ENCODE measurements around the gene NEU3.
"Not testable (repeated sequence)": the region's sequence is repeated elsewhere in the genome, so short reads cannot be mapped to it uniquely, and the experiment has no call there.

Gene NEU3, protein sequence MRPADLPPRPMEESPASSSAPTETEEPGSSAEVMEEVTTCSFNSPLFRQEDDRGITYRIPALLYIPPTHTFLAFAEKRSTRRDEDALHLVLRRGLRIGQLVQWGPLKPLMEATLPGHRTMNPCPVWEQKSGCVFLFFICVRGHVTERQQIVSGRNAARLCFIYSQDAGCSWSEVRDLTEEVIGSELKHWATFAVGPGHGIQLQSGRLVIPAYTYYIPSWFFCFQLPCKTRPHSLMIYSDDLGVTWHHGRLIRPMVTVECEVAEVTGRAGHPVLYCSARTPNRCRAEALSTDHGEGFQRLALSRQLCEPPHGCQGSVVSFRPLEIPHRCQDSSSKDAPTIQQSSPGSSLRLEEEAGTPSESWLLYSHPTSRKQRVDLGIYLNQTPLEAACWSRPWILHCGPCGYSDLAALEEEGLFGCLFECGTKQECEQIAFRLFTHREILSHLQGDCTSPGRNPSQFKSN

DNA sequence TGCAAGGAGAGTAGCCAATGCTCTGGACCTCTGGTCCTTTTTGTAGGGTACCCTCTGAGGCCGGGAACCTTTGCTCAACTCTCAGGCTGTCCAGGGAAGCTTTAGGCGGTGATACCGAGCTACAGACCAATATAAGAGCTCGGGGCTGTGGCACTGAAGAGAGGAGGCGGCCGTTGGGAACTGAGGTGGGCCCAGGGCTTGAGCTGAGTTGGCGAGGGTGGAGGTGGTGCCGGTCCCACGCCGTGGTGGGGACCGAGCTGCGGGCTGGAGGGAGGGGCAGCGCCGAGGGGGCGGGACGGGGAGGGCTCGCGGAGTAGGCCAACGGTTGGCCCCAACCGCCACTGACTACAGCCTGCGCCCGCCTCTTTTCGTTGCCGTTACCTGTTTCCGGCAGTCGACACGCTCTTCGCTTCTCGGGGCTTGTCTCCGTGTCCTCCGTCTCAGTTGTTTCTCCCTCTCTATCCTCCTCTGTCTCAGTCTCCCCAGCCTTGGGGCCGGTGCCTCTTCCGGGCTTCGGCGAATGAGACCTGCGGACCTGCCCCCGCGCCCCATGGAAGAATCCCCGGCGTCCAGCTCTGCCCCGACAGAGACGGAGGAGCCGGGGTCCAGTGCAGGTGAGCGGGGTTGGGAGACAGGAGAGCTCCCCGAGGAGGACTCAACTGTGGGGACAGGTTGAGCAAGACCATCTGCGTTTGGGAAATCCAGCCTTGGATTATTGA, at the start of gene NEU3:
TSS of gene NEU3 (plus strand) at position 393 of the 719 bp plus-strand sequence. CDS start at position 521, 128 bp downstream.
- peak; percentile 97 for DNase-seq

- DNase-seq, result no peak
Measured at GRCh38 chr11:74941492-74941891, 47.2 kb upstream of the NEU3 start.

DNA sequence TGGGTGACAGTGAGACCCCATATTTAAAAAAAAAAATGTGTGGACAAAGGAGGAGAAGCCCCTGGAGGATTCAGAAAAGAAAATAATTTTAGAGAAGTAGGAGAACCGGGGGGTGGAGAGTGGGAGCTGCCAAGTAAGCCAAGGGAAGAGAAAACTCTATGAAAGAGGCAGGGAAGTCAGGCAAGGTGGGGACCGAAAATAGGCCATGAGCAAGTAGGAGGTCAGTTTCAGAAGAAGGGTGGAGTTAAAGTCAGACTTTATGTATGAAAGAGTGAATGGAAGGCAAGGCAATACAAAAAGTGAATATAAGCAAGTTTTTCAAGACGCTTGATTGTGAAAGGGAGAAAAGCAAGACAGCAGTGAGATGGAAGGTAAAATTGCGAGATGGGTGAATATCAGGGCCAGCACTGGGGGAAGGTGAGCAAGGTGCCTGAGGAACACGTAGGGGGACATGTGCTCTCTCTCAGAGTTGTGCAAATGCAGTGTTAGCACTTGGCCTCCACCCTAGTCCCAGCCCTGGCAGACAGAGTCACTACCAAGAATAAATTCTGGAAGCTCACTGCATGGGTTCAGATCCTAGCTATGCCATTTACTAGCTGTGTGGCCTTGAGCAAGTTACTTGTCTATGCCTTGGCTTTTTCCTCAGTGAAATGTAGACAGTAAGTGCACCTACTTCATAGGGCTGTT, 46.5 kb upstream of the NEU3 start:
- DNase-seq, result no peak

DNA sequence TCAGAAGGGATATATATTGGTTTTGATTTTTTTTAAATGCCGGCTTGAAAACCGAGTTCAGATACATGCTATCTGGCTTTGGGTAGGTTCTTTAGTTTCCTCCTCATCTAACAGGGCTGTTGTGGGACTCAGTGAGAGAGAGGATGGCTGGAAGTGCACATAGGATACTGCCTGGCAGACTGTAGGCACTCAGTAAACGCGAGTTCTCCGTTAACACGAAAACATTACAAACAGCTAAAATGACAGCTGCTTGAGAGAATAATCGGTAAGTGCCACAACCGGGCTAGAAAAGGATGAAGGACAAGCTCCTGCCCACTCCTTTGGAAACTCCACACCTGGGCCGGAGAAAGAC, 40.2 kb upstream of the NEU3 start:
- DNase-seq, result peak; percentile 52

DNA sequence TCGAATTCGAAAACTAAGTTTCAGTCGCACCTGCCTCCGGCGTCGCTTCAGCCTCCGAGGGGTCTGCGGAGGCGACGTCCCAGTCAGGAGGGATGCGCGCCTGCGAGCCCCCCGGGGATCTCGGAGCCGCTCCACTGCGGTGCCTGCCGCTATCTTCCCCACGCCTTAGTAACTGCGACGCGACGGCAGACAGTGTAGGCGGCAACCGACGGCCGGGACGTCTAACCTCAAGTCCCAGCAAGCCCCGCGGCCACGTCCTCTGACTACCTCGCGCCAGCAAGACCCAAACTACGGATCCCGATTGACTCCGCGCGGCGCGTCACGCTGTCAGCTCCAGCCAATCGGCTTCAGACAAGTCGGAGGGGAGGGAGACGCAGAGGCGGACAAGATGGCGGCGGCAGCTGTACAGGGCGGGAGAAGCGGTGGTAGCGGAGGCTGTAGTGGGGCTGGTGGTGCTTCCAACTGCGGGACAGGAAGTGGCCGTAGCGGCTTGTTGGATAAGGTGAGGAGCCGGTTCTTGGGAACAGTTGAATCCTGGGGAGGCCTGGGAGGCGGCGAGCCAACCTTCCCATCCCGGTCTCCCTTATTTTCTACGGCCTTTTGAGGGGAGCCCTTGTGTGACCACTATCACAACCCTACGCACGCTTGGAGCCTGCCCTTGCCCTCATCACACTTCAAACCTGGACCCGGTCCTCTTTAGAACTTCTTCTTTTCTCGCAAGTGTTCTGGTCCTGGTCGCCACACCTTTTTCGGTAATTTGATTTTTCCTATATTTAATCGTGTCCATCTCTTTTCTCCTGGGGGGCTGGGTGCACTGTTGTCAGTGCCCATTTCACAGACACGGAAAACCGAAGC, 39.6 kb upstream of the NEU3 start, which contains the start of the genes SPCS2 and XRRA1:
TSS of gene SPCS2 (plus strand) at position 369 of the 855 bp plus-strand sequence. CDS start at position 389, 20 bp downstream.
TSS of gene XRRA1 (minus strand) at position 194 of the 855 bp plus-strand sequence. CDS start 8,213 bp downstream, outside the sequence.
- DNase-seq, result peak; percentile 99

DNA sequence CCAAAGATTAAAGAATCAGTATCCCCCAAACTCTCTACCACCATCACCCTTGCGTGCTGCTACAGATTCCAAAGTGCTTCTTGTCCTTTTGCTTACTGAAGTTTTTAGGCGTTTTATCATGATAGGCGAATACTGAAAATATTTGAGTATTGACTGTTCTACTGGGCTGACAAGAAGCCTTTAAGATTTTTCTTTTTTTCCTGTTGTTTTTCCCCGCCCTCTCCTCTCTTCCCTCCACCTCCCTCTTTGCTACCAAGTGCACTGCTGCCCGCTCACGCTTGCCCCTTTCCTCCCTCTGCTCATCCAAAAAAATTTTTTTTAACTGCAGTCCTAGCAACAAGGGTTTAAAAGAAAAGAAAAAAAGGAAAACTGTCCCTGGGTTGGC, 39.0 kb upstream of the NEU3 start:
- DNase-seq, result no peak

DNA sequence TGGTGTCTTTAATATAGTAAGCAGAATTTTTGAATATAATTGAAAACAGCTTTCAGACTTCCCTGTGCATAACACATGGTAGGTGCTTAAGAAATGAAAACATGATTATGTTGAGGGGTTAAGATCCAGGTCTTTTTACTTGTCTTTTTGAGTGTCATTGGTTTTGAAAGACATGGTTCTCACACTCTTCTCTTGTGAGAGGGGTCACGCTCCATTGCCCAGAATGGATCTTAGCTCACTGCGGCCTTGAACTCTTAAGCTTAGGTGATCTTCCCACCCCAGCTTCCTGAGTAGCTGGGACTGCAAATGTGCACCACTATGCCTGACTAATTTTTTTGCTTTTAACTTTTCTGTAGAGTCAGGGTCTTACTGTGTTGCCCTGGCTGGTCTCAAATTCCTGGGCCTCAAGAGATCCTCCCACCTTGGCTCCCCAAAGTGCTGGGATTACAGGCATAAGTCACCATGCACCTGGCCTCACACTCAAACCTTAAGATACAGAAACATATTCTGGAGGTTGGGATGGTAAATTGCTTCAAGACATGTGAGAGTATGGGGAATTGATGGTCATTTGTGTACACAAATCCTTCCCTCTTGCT, 38.3 kb upstream of the NEU3 start:
- no peak for DNase-seq

- DNase-seq, result no peak
Measured at GRCh38 chr11:74951226-74951625, 37.5 kb upstream of the NEU3 start.

DNA sequence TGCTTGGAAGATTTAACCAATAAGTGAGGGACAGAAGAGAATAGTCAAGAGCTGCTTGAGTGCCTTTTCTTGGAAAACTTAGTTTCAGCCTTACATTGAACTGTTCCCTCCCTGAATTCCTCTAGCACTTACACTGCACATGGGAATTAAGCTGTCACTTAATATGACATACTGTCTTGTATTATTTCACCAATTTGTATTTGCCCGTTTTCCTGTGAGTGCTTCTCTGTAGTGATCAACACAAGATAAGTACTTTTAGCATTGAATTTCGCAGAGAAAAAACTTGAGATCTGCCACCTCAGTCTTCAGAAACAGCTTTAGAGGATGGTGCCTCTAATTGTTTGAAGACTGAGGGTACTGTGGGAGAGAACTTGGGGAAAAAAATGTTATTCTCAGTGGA, 36.0 kb upstream of the NEU3 start:
- no peak for DNase-seq

DNA sequence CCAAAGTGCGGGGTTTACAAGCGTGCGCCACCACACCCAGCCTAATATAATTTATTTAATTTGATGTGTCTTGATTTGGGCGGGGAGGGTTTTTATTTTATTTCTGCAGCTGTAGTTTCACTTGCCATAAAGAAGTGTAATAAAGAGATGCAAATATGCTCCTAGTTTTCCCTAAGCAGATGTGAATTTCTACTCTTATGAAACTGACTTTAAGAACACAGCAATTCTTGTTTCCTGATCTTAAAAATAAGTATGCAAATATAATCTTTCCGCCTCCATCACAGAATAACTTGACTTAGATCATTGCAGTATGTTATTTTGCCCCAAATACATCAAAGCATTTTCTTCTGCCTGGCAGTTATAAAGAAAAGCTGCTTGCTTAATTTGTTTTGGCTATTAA, 35.3 kb upstream of the NEU3 start:
- no peak for DNase-seq

GRCh38 chr11:74954199-74954598, 34.5 kb upstream of the NEU3 start:
- DNase-seq, result no peak

DNA sequence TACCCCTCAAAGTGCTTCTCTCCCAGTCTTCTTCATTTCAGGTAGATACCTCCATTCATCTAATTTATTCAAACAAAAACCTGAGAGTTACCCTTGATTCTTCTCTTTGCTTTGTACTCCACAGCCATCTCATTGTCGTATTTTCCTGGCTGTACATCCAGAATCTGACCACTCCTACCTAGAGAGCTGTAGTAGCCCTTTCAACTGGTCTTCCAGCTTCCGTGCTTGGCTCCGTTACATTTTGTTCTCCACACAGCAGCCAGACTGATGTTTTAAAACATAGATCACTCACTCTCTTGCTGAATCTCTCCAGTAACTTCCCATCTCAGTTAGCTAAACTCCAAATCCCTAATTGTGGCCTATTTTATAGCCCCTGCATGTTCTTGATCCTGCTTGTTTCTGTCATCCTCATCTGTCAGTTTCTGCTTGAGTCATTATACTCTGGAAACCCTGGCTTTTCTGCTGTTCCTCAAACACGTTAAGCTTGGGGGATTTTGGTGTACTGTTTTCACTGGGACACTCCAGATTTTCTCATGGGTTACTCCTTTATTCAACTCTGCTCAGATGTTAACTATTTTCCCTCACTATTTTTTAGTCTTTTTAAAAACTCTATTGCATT, 32.2 kb upstream of the NEU3 start:
- no peak for DNase-seq

DNA sequence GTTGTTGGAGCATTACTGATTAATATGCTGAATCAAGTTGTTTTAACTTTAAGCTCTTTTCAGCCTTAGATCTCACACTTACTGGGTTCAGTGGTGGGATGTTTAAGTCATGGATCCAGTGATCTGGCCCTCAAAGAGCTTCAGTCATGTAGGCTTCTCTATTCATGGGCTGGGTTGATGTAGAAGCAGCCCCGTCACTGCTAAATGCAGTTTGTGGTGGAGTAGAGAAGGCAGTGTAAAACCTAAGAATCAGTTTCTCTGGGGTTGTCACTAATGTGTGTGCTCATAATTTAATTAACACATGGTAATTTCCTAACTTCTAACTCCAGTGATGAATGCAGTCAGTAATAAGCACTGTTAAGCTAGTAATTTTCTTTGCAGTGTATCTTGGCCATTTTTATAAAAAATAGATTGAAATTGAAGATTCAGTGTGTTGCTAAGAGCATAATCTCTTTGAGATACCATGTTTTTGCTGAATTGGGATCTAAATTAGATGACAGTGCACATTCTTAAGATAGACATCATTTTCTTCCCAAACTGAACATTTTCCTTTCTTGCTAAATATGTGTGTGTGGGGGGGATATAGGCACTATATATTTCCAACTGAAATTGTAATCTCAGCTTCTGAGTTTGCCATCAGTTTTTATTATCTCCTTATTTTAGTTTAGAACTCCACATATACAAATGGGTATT, 30.6 kb upstream of the NEU3 start:
- DNase-seq, result no peak

GRCh38 chr11:74960128-74960527, 28.6 kb upstream of the NEU3 start:
- DNase-seq, result not testable (repeated sequence)

DNA sequence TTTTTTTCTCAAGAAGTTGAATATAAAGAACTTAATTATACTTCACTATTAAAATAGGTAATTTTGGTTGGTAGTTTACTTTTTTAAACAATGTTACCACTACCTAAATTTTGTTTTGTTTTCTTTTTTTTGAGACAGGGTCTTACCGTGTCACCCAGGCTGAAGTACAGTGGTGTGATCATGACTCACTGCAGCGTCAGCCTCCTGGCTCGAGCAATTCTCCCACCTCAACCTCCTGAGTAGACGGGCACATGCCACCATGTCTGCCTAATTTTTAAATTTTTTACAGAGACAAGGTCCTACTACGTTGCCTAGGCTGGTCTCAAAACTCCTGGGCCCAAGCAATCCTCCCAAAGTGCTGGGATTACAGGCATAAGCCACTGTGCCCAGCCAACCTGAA, 22.1 kb upstream of the NEU3 start:
- DNase-seq, result no peak

DNA sequence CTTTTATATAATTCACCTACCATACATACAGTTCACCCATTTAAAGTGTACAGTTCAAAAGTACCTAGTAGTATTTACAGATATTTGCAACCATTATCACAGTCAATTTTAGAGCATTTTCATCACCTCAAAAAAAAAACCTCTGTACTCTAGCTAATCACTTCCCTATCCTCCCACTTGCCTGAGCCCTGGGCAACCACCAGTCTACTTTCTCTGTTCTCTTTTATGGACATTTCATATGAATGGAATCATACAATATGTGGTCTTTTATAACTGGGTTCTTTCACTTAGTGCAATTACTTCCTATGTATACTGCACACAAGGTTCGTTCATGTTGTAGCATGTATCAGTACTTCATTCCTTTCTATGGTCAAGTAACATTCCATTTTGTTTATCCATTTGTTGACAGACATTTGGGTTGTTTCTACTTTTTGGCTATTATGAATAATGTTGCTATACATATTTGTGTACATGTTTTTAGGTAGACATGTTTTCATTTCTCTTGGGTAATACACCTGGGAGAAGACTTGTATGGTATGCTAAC, 17.8 kb upstream of the NEU3 start:
- DNase-seq, result no peak

- no peak for DNase-seq
Measured at GRCh38 chr11:74971424-74971823, 17.3 kb upstream of the NEU3 start.

GRCh38 chr11:74978041-74978440, 10.7 kb upstream of the NEU3 start:
- DNase-seq, result no peak

- no peak for DNase-seq
Measured at GRCh38 chr11:74980634-74981033, 8.1 kb upstream of the NEU3 start.

- no peak for DNase-seq
Measured at GRCh38 chr11:74981888-74982287, 6.8 kb upstream of the NEU3 start.

DNA sequence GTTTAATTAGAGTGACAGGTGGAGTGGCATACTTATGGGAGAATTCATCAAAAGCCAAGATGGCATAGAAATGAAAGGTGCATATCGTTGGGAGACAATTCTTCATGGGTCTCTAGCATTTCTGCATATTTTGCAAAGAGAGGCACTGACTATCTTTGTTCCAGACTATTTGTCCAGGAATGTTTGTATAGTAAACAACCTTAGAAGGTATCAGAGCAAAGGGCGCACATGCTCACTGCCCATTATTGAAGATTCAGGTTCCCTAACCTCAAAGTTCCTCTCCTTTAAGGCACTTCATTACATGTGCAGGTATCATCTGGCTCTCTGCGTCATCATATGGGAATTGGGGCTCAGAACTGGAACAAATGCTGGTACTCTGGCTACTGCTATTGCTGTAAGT, 4.7 kb upstream of the NEU3 start:
- DNase-seq, result no peak
